Measurements from ENCODE around the gene CHAD. TPM values are rescaled to one million over a fixed set of nuclear protein-coding genes. Genes with fewer than 3 reads are reported as not detected.
A peak's percentile ranks its signal among the peaks of the same experiment; 100 is the strongest.

CHAD gene
- total and polyA plus RNA-seq, 7 donors = 3.7 to 7.2 (median 4.4) TPM; not detected in 4

- no peak for DNase-seq
- H3K4me1 ChIP-seq = peaks cover 0 to 38% (median 28%) of the 10 kb centered on the region in 4 donors
- H3K9me3 ChIP-seq = no peaks in the 10 kb centered on the region
- WGBS, 2 donors = 79 to 85% methylated on average over 9 of the region's 9 CpGs
- H3K4me3 ChIP-seq = no peak overlapping the region
- H3K27me3 ChIP-seq = no peaks in the 10 kb centered on the region
- no peaks in the 10 kb centered on the region for H3K36me3 ChIP-seq
- no peak overlapping the region for H3K27ac ChIP-seq
- intact Hi-C loops (cut with DNase I) = no loop called here
- TF ChIP-seq EP300 (IDR thresholded peaks at IDR 0.05) (no peak), CTCF (IDR thresholded peaks at IDR 0.05) (no peak), POLR2AphosphoS5 (IDR thresholded peaks at IDR 0.05) (no peak), POLR2A (IDR thresholded peaks at IDR 0.05) (no peak)
These were observed 44.3 kb downstream of the CHAD start for GRCh38 chr17:50424246-50424995.

GRCh38 chr17:50423553-50424159 is 45.0 kb downstream of the CHAD start:
- H3K27ac ChIP-seq = no peak overlapping the region

GRCh38 chr17:50422738-50423137 is 45.9 kb downstream of the CHAD start:
- H3K4me3 ChIP-seq = no peak overlapping the region
- H3K27me3 ChIP-seq = no peaks in the 10 kb centered on the region
- intact Hi-C loops (cut with DNase I) = no loop called here
- H3K27ac ChIP-seq = no peak overlapping the region
- TF ChIP-seq EP300 (IDR thresholded peaks at IDR 0.05) = no peak
- no peaks in the 10 kb centered on the region for H3K36me3 ChIP-seq
- no peaks in the 10 kb centered on the region for H3K9me3 ChIP-seq
- WGBS, 2 donors = 84 to 92% methylated on average over 2 of the region's 2 CpGs
- peaks cover 0 to 32% (median 26%) of the 10 kb centered on the region in 4 donors for H3K4me1 ChIP-seq
- DNase-seq = no peak

More at GRCh38 chr17:50423553-50424159, 45.0 kb downstream of the CHAD start:
- Histone ChIP-seq H3K36me3 (no peaks in the 10 kb centered on the region), H3K4me1 (peaks cover 0 to 38% (median 28%) of the 10 kb centered on the region in 4 donors), H3K9me3 (no peaks in the 10 kb centered on the region), H3K4me3 (no peak overlapping the region), H3K27me3 (no peaks in the 10 kb centered on the region)
- DNase-seq = peak; percentile 66
- intact Hi-C loops (cut with DNase I) = no loop called here
- 58 to 71% methylated on average over 6 of the region's 6 CpGs for whole genome bisulfite sequencing, 2 donors
- TF ChIP-seq CTCF (IDR thresholded peaks at IDR 0.05) (no peak), POLR2AphosphoS5 (IDR thresholded peaks at IDR 0.05) (no peak), EP300 (IDR thresholded peaks at IDR 0.05) (no peak), POLR2A (IDR thresholded peaks at IDR 0.05) (no peak)

DNA sequence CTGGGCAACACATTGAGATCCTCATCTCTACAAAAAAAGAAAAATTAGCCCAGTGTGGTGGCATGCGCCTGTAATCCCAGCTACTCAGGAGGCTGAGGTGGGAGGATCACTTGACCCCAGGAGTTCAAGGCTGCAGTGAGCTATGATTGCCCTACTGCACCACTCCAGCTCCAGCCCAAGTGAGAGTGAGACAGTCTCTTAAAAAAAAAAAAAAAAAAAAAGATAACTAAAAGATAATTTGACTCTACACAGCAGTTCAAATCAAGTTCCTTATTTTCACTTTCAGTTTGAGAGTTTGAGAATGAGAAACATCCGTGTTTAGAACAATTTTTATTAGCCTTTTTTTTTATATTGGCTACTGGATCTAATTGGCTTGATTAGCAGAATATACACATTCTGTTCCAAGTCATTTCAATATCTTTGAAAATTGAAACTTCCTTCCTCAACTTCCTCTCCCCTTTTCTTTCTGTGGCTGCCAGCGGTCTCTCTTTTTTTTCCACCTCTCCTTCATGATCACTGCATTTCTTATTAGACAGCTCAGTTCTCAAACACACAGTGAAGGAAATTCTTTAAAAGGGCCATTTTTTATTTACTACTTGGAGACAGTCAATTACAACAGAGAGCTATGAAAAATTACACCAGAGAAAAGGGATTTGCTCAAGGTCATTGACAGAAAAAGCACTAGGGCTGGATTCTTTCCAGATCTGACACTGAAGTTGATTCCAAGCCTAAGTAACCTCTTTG is 47.2 kb downstream of the CHAD start:
- intact Hi-C loops (cut with DNase I) = no loop called here
- peak overlapping the region in 3 of 4 donors; percentile 4 to 20 (median 15) for H3K4me3 ChIP-seq

More for the DNA sequence above, 47.2 kb downstream of the CHAD start:
- H3K27ac ChIP-seq = peak overlapping the region; percentile 51 to 65 (median 52)
- H3K36me3 ChIP-seq = no peaks in the 10 kb centered on the region
- no peaks in the 10 kb centered on the region for H3K27me3 ChIP-seq
- no peak for TF ChIP-seq CTCF (IDR thresholded peaks at IDR 0.05)
- TF ChIP-seq POLR2A (IDR thresholded peaks at IDR 0.05) = no peak
- TF ChIP-seq EP300 (IDR thresholded peaks at IDR 0.05) = no peak
- no peak for TF ChIP-seq POLR2AphosphoS5 (IDR thresholded peaks at IDR 0.05)
- peaks cover 0 to 20% (median 14%) of the 10 kb centered on the region in 4 donors for H3K4me1 ChIP-seq
- H3K9me3 ChIP-seq = no peaks in the 10 kb centered on the region
- WGBS, 2 donors = 30 to 47% methylated on average over 3 of the region's 3 CpGs
- no peak for DNase-seq

Measured in sigmoid colon (tissue), 7 donors.